GM12872 (cell line): ENCODE data around the gene GYPC.

Source experiments
- TF ChIP-seq, protein P1 (sequence below): IDR thresholded peaks from 3 replicates; pipeline ENCODE4 v1.5.1; 2011; ENCODE audit warnings: low read depth, mild to moderate bottlenecking, low read length, moderate library complexity; ENCODE audit not compliant: insufficient read depth

GYPC gene

GRCh38 chr2:126686841-126687485, 31.0 kb downstream of the GYPC start:
- TF ChIP-seq, protein P1, sequence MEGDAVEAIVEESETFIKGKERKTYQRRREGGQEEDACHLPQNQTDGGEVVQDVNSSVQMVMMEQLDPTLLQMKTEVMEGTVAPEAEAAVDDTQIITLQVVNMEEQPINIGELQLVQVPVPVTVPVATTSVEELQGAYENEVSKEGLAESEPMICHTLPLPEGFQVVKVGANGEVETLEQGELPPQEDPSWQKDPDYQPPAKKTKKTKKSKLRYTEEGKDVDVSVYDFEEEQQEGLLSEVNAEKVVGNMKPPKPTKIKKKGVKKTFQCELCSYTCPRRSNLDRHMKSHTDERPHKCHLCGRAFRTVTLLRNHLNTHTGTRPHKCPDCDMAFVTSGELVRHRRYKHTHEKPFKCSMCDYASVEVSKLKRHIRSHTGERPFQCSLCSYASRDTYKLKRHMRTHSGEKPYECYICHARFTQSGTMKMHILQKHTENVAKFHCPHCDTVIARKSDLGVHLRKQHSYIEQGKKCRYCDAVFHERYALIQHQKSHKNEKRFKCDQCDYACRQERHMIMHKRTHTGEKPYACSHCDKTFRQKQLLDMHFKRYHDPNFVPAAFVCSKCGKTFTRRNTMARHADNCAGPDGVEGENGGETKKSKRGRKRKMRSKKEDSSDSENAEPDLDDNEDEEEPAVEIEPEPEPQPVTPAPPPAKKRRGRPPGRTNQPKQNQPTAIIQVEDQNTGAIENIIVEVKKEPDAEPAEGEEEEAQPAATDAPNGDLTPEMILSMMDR = no peak

GRCh38 chr2:126687503-126687902, 31.5 kb downstream of the GYPC start:
- TF ChIP-seq, protein P1 = no peak

DNA sequence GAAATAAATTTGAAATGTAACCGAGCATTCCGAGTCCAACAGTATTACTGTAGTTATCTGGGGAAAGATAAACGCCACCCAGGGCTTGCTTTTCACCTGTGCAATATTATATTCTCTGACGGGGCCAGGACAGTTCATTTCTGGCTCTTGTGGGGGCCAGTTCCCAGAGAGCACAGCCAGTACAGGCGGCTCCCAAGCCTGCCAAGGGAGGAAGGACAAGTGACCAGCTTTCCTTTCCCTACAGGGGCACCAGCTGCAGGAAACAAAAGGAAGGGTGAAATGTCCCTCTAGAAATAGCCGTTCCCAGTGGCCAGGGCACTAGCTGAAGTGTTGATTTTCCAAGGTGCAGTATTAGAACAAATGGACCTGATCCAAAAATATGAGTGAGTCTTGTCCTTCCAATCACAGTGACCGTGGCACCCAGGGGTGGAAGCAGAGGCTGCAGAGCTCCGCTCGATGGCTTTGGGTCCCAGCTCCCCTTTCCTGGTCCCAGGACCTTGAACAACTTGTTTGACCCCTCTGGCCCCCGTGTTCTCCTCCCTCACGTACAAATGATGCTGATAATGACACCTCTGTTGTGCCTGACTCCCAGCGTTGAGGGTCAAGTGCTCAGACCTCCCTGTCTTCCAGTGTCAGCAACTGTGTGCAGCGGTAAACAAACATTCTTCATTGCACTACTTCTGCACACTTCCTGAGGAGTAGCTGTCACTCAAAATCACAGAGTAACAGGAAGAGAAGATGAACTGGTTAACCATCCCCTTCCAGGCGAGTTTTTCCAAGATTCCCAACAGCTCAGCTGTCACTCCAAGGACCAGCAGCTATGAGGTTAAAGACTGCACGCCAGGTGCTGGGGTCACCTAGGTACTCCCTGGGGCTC, 40.9 kb downstream of the GYPC start:
- TF ChIP-seq, protein P1 = no peak

- TF ChIP-seq, protein P1 = no peak
These were observed 42.4 kb downstream of the GYPC start for GRCh38 chr2:126698376-126698775.

- TF ChIP-seq, protein P1 = no peak
These were observed 43.1 kb downstream of the GYPC start for GRCh38 chr2:126699018-126699417.

GRCh38 chr2:126699716-126700581, 44.0 kb downstream of the GYPC start:
- TF ChIP-seq, protein P1 = no peak

- TF ChIP-seq, protein P1 = no peak
These were observed 44.7 kb downstream of the GYPC start for GRCh38 chr2:126700677-126701076.
